ENCODE data around the gene AKAP4. TPM values are rescaled to one million over a fixed set of nuclear protein-coding genes. Genes with fewer than 3 reads are reported as not detected.

Gene AKAP4
- total RNA-seq, 1 donor from 2014 or later: not detected

- H3K4me1 Mint-ChIP-seq: peaks cover 9% of the 10 kb centered on the region
- no peak within 1 kb of the TSS for H3K9ac ChIP-seq
- no peaks in the 10 kb centered on the region for H3K27me3 ChIP-seq
- peaks cover 5% of the 10 kb centered on the region for H3K9me3 Mint-ChIP-seq
- H3K27ac Mint-ChIP-seq: peak within 1 kb of the TSS; percentile 76
- no peaks in the 10 kb centered on the region for H3K36me3 Mint-ChIP-seq
- peak within 1 kb of the TSS; percentile 48 for H2AFZ ChIP-seq (replicated peaks)
- peak within 1 kb of the TSS; percentile 59 for H3K4me2 ChIP-seq
- no peaks in the 10 kb centered on the region for H3K4me1 ChIP-seq
- H3K36me3 ChIP-seq: no peaks in the 10 kb centered on the region
- H3K9me3 ChIP-seq (ENCODE audit: low read depth): no peaks in the 10 kb centered on the region
- H3F3A ChIP-seq (ENCODE audit: low read depth): no peaks in the 10 kb centered on the region
- peak within 1 kb of the TSS; percentile 79 for H3K4me3 Mint-ChIP-seq
- no peaks in the 10 kb centered on the region for H3K27me3 Mint-ChIP-seq (ENCODE audit: insufficient read depth, low read depth)
- peak within 1 kb of the TSS; percentile 36 for H3K4me3 ChIP-seq
- no peak for TF ChIP-seq EZH2 (IDR thresholded peaks at IDR 0.05)
- TF ChIP-seq CTCF (IDR thresholded peaks at IDR 0.05): peak; percentile 65
- no peak for TF ChIP-seq EZH2phosphoT487 (IDR thresholded peaks at IDR 0.05)
- DNase-seq (ENCODE audit: low spot score): peak; percentile 68
- no peak within 1 kb of the TSS for H3K27ac ChIP-seq
- no peaks in the 10 kb centered on the region for H4K20me1 ChIP-seq (ENCODE audit: low read depth)
- no peaks in the 10 kb centered on the region for H3K79me2 ChIP-seq (ENCODE audit: low read depth)
Observed at GRCh38 chrX:50204364-50204899, 3.6 kb upstream of the AKAP4 start, which contains the start of gene CCNB3. Gene CCNB3 (plus strand): TSS chrX:50204765. CDS start chrX:50285164, 80,399 bp downstream.

DNA sequence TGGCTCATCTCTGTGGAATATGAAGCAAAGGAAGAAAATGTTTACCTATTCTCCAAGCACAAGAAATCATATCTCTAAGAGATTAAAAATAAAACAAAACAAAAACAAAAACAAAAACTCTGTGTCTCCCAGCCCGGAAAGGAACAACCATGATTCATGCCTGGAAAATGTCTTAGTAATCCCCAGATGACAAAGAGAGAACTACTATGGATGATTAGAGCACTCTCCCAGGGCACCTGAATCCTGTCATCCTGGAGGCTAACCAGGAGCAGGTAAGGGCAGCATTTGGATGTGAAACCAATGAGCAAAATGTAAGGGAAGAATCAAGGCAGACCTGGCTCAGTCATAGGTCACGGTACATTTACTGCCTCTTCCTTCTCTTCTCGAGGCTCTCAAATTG lies 1.7 kb upstream of the AKAP4 start:
- Mint-ChIP-seq H3K27me3 (ENCODE audit: insufficient read depth, low read depth) (peaks cover 2% of the 10 kb centered on the region), H3K27ac (no peak overlapping the region), H3K9me3 (peaks cover 5% of the 10 kb centered on the region), H3K36me3 (no peaks in the 10 kb centered on the region), H3K4me1 (peaks cover 13% of the 10 kb centered on the region), H3K4me3 (no peak overlapping the region)
- no peaks in the 10 kb centered on the region for H3K4me1 ChIP-seq
- DNase-seq (ENCODE audit: low spot score): no peak
- no peaks in the 10 kb centered on the region for H3K9me3 ChIP-seq (ENCODE audit: low read depth)
- H2AFZ ChIP-seq (replicated peaks): no peak overlapping the region
- H3K9ac ChIP-seq: no peak overlapping the region
- no peak overlapping the region for H3K4me3 ChIP-seq
- no peak for TF ChIP-seq CTCF (IDR thresholded peaks at IDR 0.05)
- no peak for TF ChIP-seq EZH2 (IDR thresholded peaks at IDR 0.05)
- no peak for TF ChIP-seq EZH2phosphoT487 (IDR thresholded peaks at IDR 0.05)
- H4K20me1 ChIP-seq (ENCODE audit: low read depth): no peaks in the 10 kb centered on the region
- no peaks in the 10 kb centered on the region for H3F3A ChIP-seq (ENCODE audit: low read depth)
- no peak overlapping the region for H3K4me2 ChIP-seq
- H3K27me3 ChIP-seq: no peaks in the 10 kb centered on the region
- H3K27ac ChIP-seq: no peak overlapping the region
- no peaks in the 10 kb centered on the region for H3K79me2 ChIP-seq (ENCODE audit: low read depth)
- H3K36me3 ChIP-seq: no peaks in the 10 kb centered on the region

- Mint-ChIP-seq H3K4me1 (peaks cover 8% of the 10 kb centered on the region), H3K27me3 (ENCODE audit: insufficient read depth, low read depth) (peaks cover 5% of the 10 kb centered on the region), H3K9me3 (peaks cover 3% of the 10 kb centered on the region), H3K36me3 (no peaks in the 10 kb centered on the region), H3K27ac (peak overlapping the region; percentile 18), H3K4me3 (no peak overlapping the region)
- Histone ChIP-seq H2AFZ (replicated peaks) (no peak overlapping the region), H3K36me3 (no peaks in the 10 kb centered on the region), H3K9me3 (ENCODE audit: low read depth) (no peaks in the 10 kb centered on the region), H3K4me1 (no peaks in the 10 kb centered on the region), H3F3A (ENCODE audit: low read depth) (no peaks in the 10 kb centered on the region), H3K9ac (no peak overlapping the region), H4K20me1 (ENCODE audit: low read depth) (no peaks in the 10 kb centered on the region), H3K27ac (no peak overlapping the region), H3K27me3 (no peaks in the 10 kb centered on the region), H3K4me2 (no peak overlapping the region), H3K79me2 (ENCODE audit: low read depth) (no peaks in the 10 kb centered on the region), H3K4me3 (no peak overlapping the region)
- DNase-seq (ENCODE audit: low spot score): no peak
- no peak for TF ChIP-seq EZH2phosphoT487 (IDR thresholded peaks at IDR 0.05)
Observed at GRCh38 chrX:50198348-50198747, 2.5 kb downstream of the AKAP4 start.

- H4K20me1 ChIP-seq (ENCODE audit: low read depth): no peaks in the 10 kb centered on the region
- no peak overlapping the region for H3K9ac ChIP-seq
Observed at GRCh38 chrX:50188859-50189600, 11.8 kb downstream of the AKAP4 start.

More at GRCh38 chrX:50188859-50189600, 11.8 kb downstream of the AKAP4 start:
- H3K36me3 Mint-ChIP-seq: no peaks in the 10 kb centered on the region
- no peaks in the 10 kb centered on the region for H3K79me2 ChIP-seq (ENCODE audit: low read depth)
- no peaks in the 10 kb centered on the region for H3K27me3 ChIP-seq
- peaks cover 41% of the 10 kb centered on the region for H3K4me1 Mint-ChIP-seq
- H3F3A ChIP-seq (ENCODE audit: low read depth): no peaks in the 10 kb centered on the region
- H3K27ac ChIP-seq: no peak overlapping the region
- peak; percentile 42 for DNase-seq (ENCODE audit: low spot score)
- no peaks in the 10 kb centered on the region for H3K36me3 ChIP-seq
- H3K9me3 ChIP-seq (ENCODE audit: low read depth): no peaks in the 10 kb centered on the region
- no peak overlapping the region for H3K4me3 ChIP-seq
- no peak for TF ChIP-seq EZH2 (IDR thresholded peaks at IDR 0.05)
- TF ChIP-seq CTCF (IDR thresholded peaks at IDR 0.05): no peak
- no peak for TF ChIP-seq EZH2phosphoT487 (IDR thresholded peaks at IDR 0.05)
- peaks cover 2% of the 10 kb centered on the region for H3K27me3 Mint-ChIP-seq (ENCODE audit: insufficient read depth, low read depth)
- no peak overlapping the region for H3K4me3 Mint-ChIP-seq
- H3K27ac Mint-ChIP-seq: peak overlapping the region; percentile 74
- H3K4me1 ChIP-seq: no peaks in the 10 kb centered on the region
- H3K4me2 ChIP-seq: no peak overlapping the region
- no peak overlapping the region for H2AFZ ChIP-seq (replicated peaks)
- H3K9me3 Mint-ChIP-seq: peaks cover 6% of the 10 kb centered on the region

Measured in neural progenitor cell (in vitro differentiated cells).